ENCODE results near the gene ITIH5. TPM values are rescaled to one million over a fixed set of nuclear protein-coding genes. Genes with fewer than 3 reads are reported as not detected.

The ITIH5 gene
- total and polyA plus RNA-seq, 10 donors, result 0.59 to 5.2 (median 1.7) TPM

DNA sequence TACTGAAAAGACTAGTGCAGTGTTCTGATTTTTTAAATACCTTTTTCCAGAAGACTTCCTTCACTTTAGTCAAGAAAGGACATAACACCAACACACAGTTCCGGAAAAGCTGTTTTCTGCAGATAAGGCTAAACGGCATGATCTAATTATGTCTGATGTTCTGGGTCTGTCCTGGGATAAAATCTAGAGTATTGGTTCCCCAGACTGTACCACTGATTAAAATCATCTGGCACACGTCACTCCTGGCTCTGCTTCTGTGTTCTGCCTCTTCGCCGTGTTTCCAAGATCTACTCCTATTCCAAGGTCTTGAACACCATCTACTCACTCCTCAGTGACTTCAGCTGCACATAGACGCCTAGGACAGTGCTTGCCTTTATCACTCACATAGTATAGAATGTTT lies 155.2 kb downstream of the ITIH5 start:
- Histone ChIP-seq H3K9me3 (peaks cover 0 to 20% (median 17%) of the 10 kb centered on the region in 8 donors), H3K27ac (peak overlapping the region in 2 of 8 donors; percentile 38 to 72), H3K27me3 (replicated peaks in 1 of 7) (no peaks in the 10 kb centered on the region), H3K4me3 (no peak overlapping the region), H3K36me3 (no peaks in the 10 kb centered on the region), H3K4me1 (peaks cover 0 to 43% (median 11%) of the 10 kb centered on the region in 6 donors)
- no peak for DNase-seq
- WGBS, 5 donors, result 86 to 96% (median 86%) methylated on average over 6 of the region's 6 CpGs
- intact Hi-C loops (cut with DNase I; ENCODE audit: low total_unique reads), result no loop called here
- no peak for TF ChIP-seq CTCF (IDR thresholded peaks at IDR 0.05 in 8 of 11, conservative IDR thresholded peaks at IDR 0.05 in 3 of 11)
- no peak for TF ChIP-seq POLR2A (IDR thresholded peaks at IDR 0.05)
- TF ChIP-seq POLR2AphosphoS5 (IDR thresholded peaks at IDR 0.05), result no peak

Other genes with a start within 250 kb of the ITIH5 start
- not detected for gene ITIH2, start 36.4 kb upstream of the ITIH5 start, total RNA-seq
- not detected for gene ITIH2, start 36.4 kb upstream of the ITIH5 start, polyA plus RNA-seq
- gene KIN, start 121.0 kb upstream of the ITIH5 start, total RNA-seq, result 10 to 100 TPM in 6 of 7 donors, 1 to 10 TPM in 1; 9.2 to 13.6 (median 11.0) TPM
- gene KIN, start 121.0 kb upstream of the ITIH5 start, polyA plus RNA-seq, result 10 to 100 TPM; 11.3 to 16.0 (median 11.5) TPM
- gene ATP5F1C, start 121.2 kb upstream of the ITIH5 start, total RNA-seq, result 100 to 1,000 TPM; 158 to 275 (median 180) TPM
- 100 to 1,000 TPM; 187 to 223 (median 206) TPM for gene ATP5F1C, start 121.2 kb upstream of the ITIH5 start, polyA plus RNA-seq
- gene TAF3, start 151.5 kb upstream of the ITIH5 start, total RNA-seq, result 10 to 100 TPM in 4 of 7 donors, 1 to 10 TPM in 3; 9.4 to 13.0 (median 10.4) TPM
- gene TAF3, start 151.5 kb upstream of the ITIH5 start, polyA plus RNA-seq, result 1 to 10 TPM; 2.7 to 4.1 (median 3.7) TPM

Data from spleen (tissue), 11 donors.